ENCODE results near the gene KRTAP12-3. TPM values are rescaled to one million over a fixed set of nuclear protein-coding genes. Genes with fewer than 3 reads are reported as not detected.

The KRTAP12-3 gene
- total and polyA plus RNA-seq, 2 donors (not counting 1 experiment from before 2014, with no cell fraction given): not detected

DNA sequence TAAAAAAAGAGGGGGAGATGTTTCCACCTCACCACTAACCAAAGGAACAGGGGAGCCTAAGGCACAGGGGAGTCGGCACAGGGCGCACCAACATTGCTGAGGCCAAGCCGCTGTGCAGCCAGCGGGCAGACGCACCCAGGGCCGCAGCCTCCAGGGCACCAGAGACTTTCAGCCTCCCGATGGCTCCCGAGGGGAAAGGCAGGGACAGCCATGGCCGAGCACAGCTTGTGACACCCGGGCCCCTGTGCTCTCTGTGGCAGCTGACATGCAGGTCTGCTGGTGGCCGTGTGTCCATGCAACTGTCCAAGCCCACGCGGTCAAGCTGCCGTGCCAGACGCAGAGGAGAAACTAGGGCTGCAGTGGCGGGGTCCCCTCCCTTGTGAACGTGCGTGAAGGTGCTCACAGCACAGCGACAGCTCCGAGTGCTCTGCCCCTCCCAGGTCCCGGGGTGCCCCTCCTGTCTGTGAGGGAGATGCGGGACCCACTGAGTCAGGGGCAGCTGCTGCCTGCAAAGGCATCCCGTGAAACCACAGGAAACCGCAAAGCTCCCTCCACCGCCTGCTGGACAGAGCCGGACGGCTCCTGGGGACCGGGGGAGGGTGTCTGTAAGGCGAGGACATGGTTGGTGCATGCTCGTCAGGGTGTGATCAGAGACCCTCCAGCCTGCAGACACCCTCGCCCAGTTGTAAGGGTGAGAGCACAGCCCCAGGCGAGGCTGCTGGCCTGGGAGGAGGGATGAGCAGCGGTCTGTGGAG, 9.0 kb upstream of the KRTAP12-3 start:
- Histone ChIP-seq H2AFZ (ENCODE audit: low read length) (no peak overlapping the region), H3K36me3 (ENCODE audit: control insufficient read depth, insufficient read depth, low read length) (no peaks in the 10 kb centered on the region), H3K4me1 (ENCODE audit: control insufficient read depth, extremely low read depth, insufficient read depth, low read length) (no peaks in the 10 kb centered on the region), H4K20me1 (ENCODE audit: control insufficient read depth, extremely low read depth, insufficient read depth, low read length) (no peaks in the 10 kb centered on the region), H3K4me3 (replicated peaks in 1 of 4; ENCODE audit: control extremely low read depth in 1 of 4, insufficient read depth in 1 of 4, low read depth in 3 of 4, low read length in 4 of 4) (no peak overlapping the region), H3K9ac (ENCODE audit: insufficient read depth, low read length) (no peak overlapping the region), H3K79me2 (ENCODE audit: control insufficient read depth, insufficient read depth, low read length) (no peaks in the 10 kb centered on the region), H3K4me2 (ENCODE audit: extremely low read depth, insufficient read depth, low read length) (no peak overlapping the region), H3K27me3 (ENCODE audit: control insufficient read depth, insufficient read depth, low read length) (no peaks in the 10 kb centered on the region), H3K27ac (ENCODE audit: insufficient read depth, low read length) (no peak overlapping the region), H3K9me3 (ENCODE audit: control insufficient read depth, insufficient read depth, low read depth, low read length) (no peaks in the 10 kb centered on the region)
- no peak for DNase-seq (ENCODE audit: low read depth in 2 of 2)
- TF ChIP-seq, protein P1, sequence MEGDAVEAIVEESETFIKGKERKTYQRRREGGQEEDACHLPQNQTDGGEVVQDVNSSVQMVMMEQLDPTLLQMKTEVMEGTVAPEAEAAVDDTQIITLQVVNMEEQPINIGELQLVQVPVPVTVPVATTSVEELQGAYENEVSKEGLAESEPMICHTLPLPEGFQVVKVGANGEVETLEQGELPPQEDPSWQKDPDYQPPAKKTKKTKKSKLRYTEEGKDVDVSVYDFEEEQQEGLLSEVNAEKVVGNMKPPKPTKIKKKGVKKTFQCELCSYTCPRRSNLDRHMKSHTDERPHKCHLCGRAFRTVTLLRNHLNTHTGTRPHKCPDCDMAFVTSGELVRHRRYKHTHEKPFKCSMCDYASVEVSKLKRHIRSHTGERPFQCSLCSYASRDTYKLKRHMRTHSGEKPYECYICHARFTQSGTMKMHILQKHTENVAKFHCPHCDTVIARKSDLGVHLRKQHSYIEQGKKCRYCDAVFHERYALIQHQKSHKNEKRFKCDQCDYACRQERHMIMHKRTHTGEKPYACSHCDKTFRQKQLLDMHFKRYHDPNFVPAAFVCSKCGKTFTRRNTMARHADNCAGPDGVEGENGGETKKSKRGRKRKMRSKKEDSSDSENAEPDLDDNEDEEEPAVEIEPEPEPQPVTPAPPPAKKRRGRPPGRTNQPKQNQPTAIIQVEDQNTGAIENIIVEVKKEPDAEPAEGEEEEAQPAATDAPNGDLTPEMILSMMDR (conservative IDR thresholded peaks at IDR 0.05 in 1 of 2, IDR thresholded peaks at IDR 0.05 in 1 of 2; ENCODE audit: low read depth in 1 of 2, low read length in 2 of 2): no peak
- no peak for TF ChIP-seq EZH2 (IDR thresholded peaks at IDR 0.05; ENCODE audit: low read length, missing control alignments)

DNA sequence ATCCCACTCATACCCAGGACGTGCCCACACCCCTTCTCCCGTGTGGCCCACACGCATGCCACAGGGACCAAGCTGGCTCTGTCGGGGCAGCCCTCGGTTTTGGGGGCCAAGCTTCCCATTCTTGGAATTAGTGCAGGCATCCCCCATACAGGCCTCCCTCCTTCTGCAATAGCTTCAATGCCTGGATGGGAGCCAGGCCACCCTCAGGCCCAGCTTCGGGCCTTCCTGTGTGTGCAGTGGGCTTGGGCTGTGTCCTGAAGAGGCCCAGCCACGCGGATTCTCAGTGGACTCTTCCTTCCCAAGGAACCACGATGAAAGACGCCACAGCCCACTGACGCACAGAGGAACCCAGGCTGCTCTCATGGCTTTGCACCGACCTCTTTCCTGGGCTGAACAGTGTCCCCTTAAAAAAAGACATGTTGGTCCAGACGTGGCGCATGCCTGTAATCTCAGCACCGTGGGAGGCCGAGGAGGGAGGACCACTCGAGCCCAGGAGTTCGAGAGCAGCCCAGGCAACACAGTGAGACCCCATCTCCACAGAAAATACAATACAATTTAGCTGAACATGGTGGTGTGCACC, 8.1 kb upstream of the KRTAP12-3 start:
- TF ChIP-seq EZH2 (IDR thresholded peaks at IDR 0.05; ENCODE audit: low read length, missing control alignments): no peak
- TF ChIP-seq, protein P1 (conservative IDR thresholded peaks at IDR 0.05 in 1 of 2, IDR thresholded peaks at IDR 0.05 in 1 of 2; ENCODE audit: low read depth in 1 of 2, low read length in 2 of 2): no peak
- no peak for DNase-seq (ENCODE audit: low read depth in 2 of 2)
- Histone ChIP-seq H3K27ac (ENCODE audit: insufficient read depth, low read length) (no peak overlapping the region), H3K27me3 (ENCODE audit: control insufficient read depth, insufficient read depth, low read length) (no peaks in the 10 kb centered on the region), H2AFZ (ENCODE audit: low read length) (no peak overlapping the region), H4K20me1 (ENCODE audit: control insufficient read depth, extremely low read depth, insufficient read depth, low read length) (no peaks in the 10 kb centered on the region), H3K4me1 (ENCODE audit: control insufficient read depth, extremely low read depth, insufficient read depth, low read length) (no peaks in the 10 kb centered on the region), H3K36me3 (ENCODE audit: control insufficient read depth, insufficient read depth, low read length) (no peaks in the 10 kb centered on the region), H3K4me2 (ENCODE audit: extremely low read depth, insufficient read depth, low read length) (no peak overlapping the region), H3K4me3 (replicated peaks in 1 of 4; ENCODE audit: control extremely low read depth in 1 of 4, insufficient read depth in 1 of 4, low read depth in 3 of 4, low read length in 4 of 4) (no peak overlapping the region), H3K9ac (ENCODE audit: insufficient read depth, low read length) (no peak overlapping the region), H3K79me2 (ENCODE audit: control insufficient read depth, insufficient read depth, low read length) (no peaks in the 10 kb centered on the region), H3K9me3 (ENCODE audit: control insufficient read depth, insufficient read depth, low read depth, low read length) (no peaks in the 10 kb centered on the region)

DNA sequence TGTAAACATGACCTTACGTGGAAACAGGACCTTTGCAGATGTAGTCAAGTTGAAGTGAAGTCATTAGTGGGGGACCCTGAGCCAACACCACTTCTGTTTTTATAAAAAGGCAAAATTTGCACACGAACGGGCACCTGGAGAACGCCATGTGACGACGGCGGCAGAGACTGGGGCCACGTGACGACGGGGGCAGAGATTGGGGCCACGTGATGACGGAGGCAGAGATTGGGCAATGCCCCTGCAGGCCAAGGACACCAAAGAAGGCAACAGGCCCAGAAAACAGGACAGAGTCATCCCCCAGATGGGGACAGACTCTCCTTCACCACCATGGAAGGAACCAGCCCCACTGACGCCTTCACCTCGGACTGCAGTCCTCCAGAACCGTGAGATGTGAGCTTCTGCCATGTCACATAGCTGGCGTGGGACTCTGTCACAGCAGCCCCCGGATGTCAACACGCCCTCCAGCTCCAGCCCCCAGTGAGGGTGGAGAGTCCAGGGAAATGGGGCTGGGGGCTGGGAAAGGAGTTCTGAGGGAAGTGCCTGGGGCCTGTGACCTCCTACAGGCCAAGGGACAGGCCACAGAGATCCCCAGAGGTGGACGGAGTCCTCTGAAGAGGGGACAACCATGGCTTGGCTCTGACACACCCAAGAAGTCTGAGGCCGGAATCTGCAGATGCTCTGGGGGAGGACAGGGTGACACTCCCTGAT, 7.3 kb upstream of the KRTAP12-3 start:
- H3K36me3 ChIP-seq (ENCODE audit: control insufficient read depth, insufficient read depth, low read length): no peaks in the 10 kb centered on the region
- TF ChIP-seq EZH2 (IDR thresholded peaks at IDR 0.05; ENCODE audit: low read length, missing control alignments): no peak
- TF ChIP-seq, protein P1 (conservative IDR thresholded peaks at IDR 0.05 in 1 of 2, IDR thresholded peaks at IDR 0.05 in 1 of 2; ENCODE audit: low read depth in 1 of 2, low read length in 2 of 2): no peak
- H3K27ac ChIP-seq (ENCODE audit: insufficient read depth, low read length): no peak overlapping the region
- H4K20me1 ChIP-seq (ENCODE audit: control insufficient read depth, extremely low read depth, insufficient read depth, low read length): no peaks in the 10 kb centered on the region
- H3K4me3 ChIP-seq (replicated peaks in 1 of 4; ENCODE audit: control extremely low read depth in 1 of 4, insufficient read depth in 1 of 4, low read depth in 3 of 4, low read length in 4 of 4): no peak overlapping the region
- DNase-seq (ENCODE audit: low read depth in 2 of 2): no peak
- H3K4me1 ChIP-seq (ENCODE audit: control insufficient read depth, extremely low read depth, insufficient read depth, low read length): no peaks in the 10 kb centered on the region
- no peaks in the 10 kb centered on the region for H3K9me3 ChIP-seq (ENCODE audit: control insufficient read depth, insufficient read depth, low read depth, low read length)
- no peaks in the 10 kb centered on the region for H3K79me2 ChIP-seq (ENCODE audit: control insufficient read depth, insufficient read depth, low read length)
- no peak overlapping the region for H2AFZ ChIP-seq (ENCODE audit: low read length)
- no peak overlapping the region for H3K9ac ChIP-seq (ENCODE audit: insufficient read depth, low read length)
- H3K4me2 ChIP-seq (ENCODE audit: extremely low read depth, insufficient read depth, low read length): no peak overlapping the region
- no peaks in the 10 kb centered on the region for H3K27me3 ChIP-seq (ENCODE audit: control insufficient read depth, insufficient read depth, low read length)
